MCF 10A (cell line): ENCODE data around the gene PRM2. TPM values are rescaled to one million over a fixed set of nuclear protein-coding genes. Genes with fewer than 3 reads are reported as not detected.

Experiments
- BruUV-seq: library from RNA; stranded (reverse); fragments of 400-500 nt; replicated peaks from 2 replicates; lab custom pipeline; 2021; lab: Mats Ljungman, UMichigan
- CTCF ChIA-PET: fragments of 300-600 bp; sonication (Branson Sonifier 250); formaldehyde crosslinking; extraction: SDS; loops from one replicate; lab custom pipeline; 2021; ENCODE audit warnings: antibody characterized with exemption, inconsistent platforms; lab: Yijun Ruan, JAX
- POLR2A ChIA-PET: fragments of 300-600, 350-650 bp; sonication (Branson Sonifier 250); formaldehyde crosslinking; extraction: SDS; loops from one replicate; lab custom pipeline; 2020; ENCODE audit warnings: antibody characterized with exemption, inconsistent platforms; lab: Yijun Ruan, JAX
- DNase-seq: peaks from one replicate; pipeline ENCODE4 v3.0.0-alpha.2; 2018; ENCODE audit not compliant: unreplicated experiment
- H3K27ac Mint-ChIP-seq: one replicate; pipeline ENCODE4 v1.8.0; 2022; ENCODE audit warnings: mild to moderate bottlenecking, low read depth, mixed read lengths; ENCODE audit not compliant: unreplicated experiment
- H3K27me3 Mint-ChIP-seq: one replicate; pipeline ENCODE4 v1.8.0; 2022; ENCODE audit warnings: mixed read lengths; ENCODE audit not compliant: insufficient read depth, unreplicated experiment
- H3K36me3 Mint-ChIP-seq: one replicate; pipeline ENCODE4 v1.8.0; 2022; ENCODE audit warnings: mild to moderate bottlenecking, moderate library complexity, mixed read lengths; ENCODE audit not compliant: insufficient read depth, unreplicated experiment
- H3K4me1 Mint-ChIP-seq: one replicate; pipeline ENCODE4 v1.8.0; 2022; ENCODE audit warnings: mixed read lengths; ENCODE audit not compliant: insufficient read depth, unreplicated experiment
- H3K4me3 Mint-ChIP-seq: one replicate; pipeline ENCODE4 v1.8.0; 2022; ENCODE audit warnings: mild to moderate bottlenecking, moderate library complexity, mixed read lengths; ENCODE audit not compliant: unreplicated experiment
- H3K9me3 Mint-ChIP-seq: one replicate; pipeline ENCODE4 v1.8.0; 2022; ENCODE audit warnings: mixed read lengths; ENCODE audit not compliant: unreplicated experiment
- CTCF ChIP-seq: fragments of 200-600 bp; IDR thresholded peaks from one replicate; pipeline ENCODE4 v1.8.0; 2022; ENCODE audit warnings: antibody characterized with exemption, mild to moderate bottlenecking; ENCODE audit not compliant: unreplicated experiment
- intact Hi-C: fragments of 100-400 bp; cut with micrococcal nuclease; formaldehyde crosslinking; loops from 2 replicates; pipeline ENCODE4 v1.14.1; 2022
- total RNA-seq: library from RNA; stranded (reverse); gene quantifications from 2 replicates; pipeline ENCODE4 v1.2.3, GENCODE V29; 2022

Gene PRM2
- total RNA-seq, 1 experiment from 2014 or later, result not detected

GRCh38 chr16:11307639-11308492 is 31.6 kb upstream of the PRM2 start:
- POLR2A ChIA-PET, result interaction anchor here (0.6 kb wide), 2 partner anchors 37 to 159 kb away, joined by 3 to 4 read pairs; partner anchors contain the start of gene RMI2
- Mint-ChIP-seq H3K4me3 (no peak overlapping the region), H3K36me3 (peaks cover 4% of the 10 kb centered on the region), H3K4me1 (peaks cover 9% of the 10 kb centered on the region), H3K27ac (no peak overlapping the region), H3K9me3 (no peaks in the 10 kb centered on the region), H3K27me3 (no peaks in the 10 kb centered on the region)
- intact Hi-C loops, result no loop called here
- BruUV-seq, result no TSS peak
- CTCF ChIA-PET, result interaction anchor here (0.5 kb wide), 1 partner anchor 673 kb away, joined by 6 read pairs; no protein-coding TSS in a partner anchor
- no peak for TF ChIP-seq CTCF
- DNase-seq, result no peak

- no peak overlapping the region for H3K4me3 Mint-ChIP-seq
- no peaks in the 10 kb centered on the region for H3K36me3 Mint-ChIP-seq
- ChIA-PET POLR2A (interaction anchor here (0.6 kb wide), 1 partner anchor 38 kb away, joined by 3 read pairs; the partner anchor contains the start of gene RMI2), CTCF (no interaction called here)
- no peak overlapping the region for H3K27ac Mint-ChIP-seq
- BruUV-seq, result no TSS peak
- H3K9me3 Mint-ChIP-seq, result no peaks in the 10 kb centered on the region
- no peaks in the 10 kb centered on the region for H3K27me3 Mint-ChIP-seq
- intact Hi-C loops, result no loop called here
- peaks cover 6% of the 10 kb centered on the region for H3K4me1 Mint-ChIP-seq
- TF ChIP-seq CTCF, result no peak
- peak; percentile 53 for DNase-seq
Measured at GRCh38 chr16:11306997-11307638, 30.8 kb upstream of the PRM2 start.

DNA sequence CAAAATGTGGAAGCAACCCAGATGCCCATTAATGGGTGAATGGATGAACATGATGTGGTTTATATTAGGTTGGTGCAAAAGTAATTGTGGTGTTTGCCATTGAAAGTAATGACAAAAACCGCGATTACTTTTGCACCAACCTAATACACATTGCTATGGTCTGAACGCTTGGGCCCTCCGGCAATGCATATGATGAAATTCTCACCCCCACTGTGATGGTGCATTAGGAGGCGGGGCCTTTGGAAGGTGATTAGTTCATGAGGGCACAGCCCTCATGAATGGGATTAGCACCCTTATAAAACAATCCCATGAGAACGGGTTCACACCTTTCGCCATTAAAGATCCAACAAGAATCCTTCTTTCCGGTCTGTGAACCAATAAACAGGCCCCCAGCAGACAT is 30.1 kb upstream of the PRM2 start:
- ChIA-PET CTCF (no interaction called here), POLR2A (no interaction called here)
- no peak for DNase-seq
- Mint-ChIP-seq H3K9me3 (no peaks in the 10 kb centered on the region), H3K27ac (no peak overlapping the region), H3K36me3 (no peaks in the 10 kb centered on the region), H3K4me1 (peaks cover 6% of the 10 kb centered on the region), H3K4me3 (no peak overlapping the region), H3K27me3 (no peaks in the 10 kb centered on the region)
- intact Hi-C loops, result no loop called here
- no peak for TF ChIP-seq CTCF
- BruUV-seq, result no TSS peak

- no peaks in the 10 kb centered on the region for H3K9me3 Mint-ChIP-seq
- no peak for DNase-seq
- H3K4me3 Mint-ChIP-seq, result no peak overlapping the region
- no peak overlapping the region for H3K27ac Mint-ChIP-seq
- ChIA-PET POLR2A (no interaction called here), CTCF (interaction anchor here (1.0 kb wide), 1 partner anchor 46 kb away, joined by 3 read pairs; no protein-coding TSS in a partner anchor)
- no peak for TF ChIP-seq CTCF
- H3K4me1 Mint-ChIP-seq, result peaks cover 6% of the 10 kb centered on the region
- no TSS peak for BruUV-seq
- no peaks in the 10 kb centered on the region for H3K36me3 Mint-ChIP-seq
- intact Hi-C loops, result no loop called here
- no peaks in the 10 kb centered on the region for H3K27me3 Mint-ChIP-seq
Measured at GRCh38 chr16:11303405-11304138, 27.3 kb upstream of the PRM2 start.
